ENCODE data around the gene RALGDS. TPM values are rescaled to one million over a fixed set of nuclear protein-coding genes. Genes with fewer than 3 reads are reported as not detected.
"Not testable (repeated sequence)": the region's sequence is repeated elsewhere in the genome, so short reads cannot be mapped to it uniquely, and the experiment has no call there.

The RALGDS gene
- 47.0 TPM for polyA plus RNA-seq (2013, experiment 1 of 4)
- polyA plus RNA-seq (2013, experiment 2 of 4), result 48.7 TPM
- 50.8 TPM for polyA plus RNA-seq (2013, experiment 3 of 4)
- 56.8 TPM for polyA plus RNA-seq (2013, experiment 4 of 4)

- H3K9me3 ChIP-seq (ENCODE audit: control insufficient read depth, low read length), result no peaks in the 10 kb centered on the region
- no peaks in the 10 kb centered on the region for H3K36me3 ChIP-seq (ENCODE audit: control insufficient read depth, insufficient read depth, low read length)
- 14% methylated on average over 53 of the region's 53 CpGs for WGBS, 2 experiments
- peak within 1 kb of the TSS; percentile 65 for H3K4me3 ChIP-seq (ENCODE audit: insufficient read depth, low read depth, low read length)
- no peak within 1 kb of the TSS for H3K27ac ChIP-seq (ENCODE audit: insufficient read depth, low read depth, low read length, poor library complexity, severe bottlenecking)
- H3K4me1 ChIP-seq (ENCODE audit: control insufficient read depth, insufficient read depth, low read length), result peaks cover 29% of the 10 kb centered on the region
- no peaks in the 10 kb centered on the region for H3K27me3 ChIP-seq (ENCODE audit: control insufficient read depth, insufficient read depth, low read length, poor library complexity, severe bottlenecking)
Measured at GRCh38 chr9:133121198-133121914, at the start of gene RALGDS. RALGDS (minus strand) TSS chr9:133121240; CDS start chr9:133121154, 86 bp downstream.

DNA sequence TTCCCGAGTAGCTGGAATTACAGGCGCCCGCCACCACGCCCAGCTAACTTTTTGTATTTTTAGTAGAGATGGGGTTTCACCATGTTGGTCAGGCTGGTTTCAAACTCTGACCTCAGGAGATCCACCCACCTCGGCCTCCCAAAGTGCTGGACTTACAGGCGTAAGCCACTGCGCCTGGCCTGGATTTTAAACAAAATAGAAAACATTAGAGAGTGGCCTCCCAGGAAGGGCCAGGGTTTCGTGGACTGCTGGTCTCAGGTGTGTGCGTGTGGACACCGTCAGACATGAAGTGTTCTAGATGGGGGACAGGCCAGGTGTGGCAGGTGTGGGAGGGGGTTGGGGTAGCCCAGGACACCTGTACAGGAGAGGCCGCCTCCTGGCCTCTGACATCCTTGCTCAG lies 49.7 kb upstream of the RALGDS start:
- H3K36me3 ChIP-seq (ENCODE audit: control insufficient read depth, insufficient read depth, low read length), result no peaks in the 10 kb centered on the region
- no peak overlapping the region for H3K27ac ChIP-seq (ENCODE audit: insufficient read depth, low read depth, low read length, poor library complexity, severe bottlenecking)
- WGBS, 2 experiments, result 94% methylated on average over 11 of the region's 11 CpGs
- H3K4me1 ChIP-seq (ENCODE audit: control insufficient read depth, insufficient read depth, low read length), result no peaks in the 10 kb centered on the region
- H3K4me3 ChIP-seq (ENCODE audit: insufficient read depth, low read depth, low read length), result no peak overlapping the region
- peaks cover 6% of the 10 kb centered on the region for H3K27me3 ChIP-seq (ENCODE audit: control insufficient read depth, insufficient read depth, low read length, poor library complexity, severe bottlenecking)
- no peaks in the 10 kb centered on the region for H3K9me3 ChIP-seq (ENCODE audit: control insufficient read depth, low read length)

GRCh38 chr9:133169687-133170086 lies 48.6 kb upstream of the RALGDS start:
- H3K27me3 ChIP-seq (ENCODE audit: control insufficient read depth, insufficient read depth, low read length, poor library complexity, severe bottlenecking); H3K27ac ChIP-seq (ENCODE audit: insufficient read depth, low read depth, low read length, poor library complexity, severe bottlenecking); H3K4me1 ChIP-seq (ENCODE audit: control insufficient read depth, insufficient read depth, low read length); H3K4me3 ChIP-seq (ENCODE audit: insufficient read depth, low read depth, low read length); H3K36me3 ChIP-seq (ENCODE audit: control insufficient read depth, insufficient read depth, low read length); H3K9me3 ChIP-seq (ENCODE audit: control insufficient read depth, low read length): not testable (repeated sequence)
- WGBS, 2 experiments, result 94% methylated on average over 12 of the region's 12 CpGs

DNA sequence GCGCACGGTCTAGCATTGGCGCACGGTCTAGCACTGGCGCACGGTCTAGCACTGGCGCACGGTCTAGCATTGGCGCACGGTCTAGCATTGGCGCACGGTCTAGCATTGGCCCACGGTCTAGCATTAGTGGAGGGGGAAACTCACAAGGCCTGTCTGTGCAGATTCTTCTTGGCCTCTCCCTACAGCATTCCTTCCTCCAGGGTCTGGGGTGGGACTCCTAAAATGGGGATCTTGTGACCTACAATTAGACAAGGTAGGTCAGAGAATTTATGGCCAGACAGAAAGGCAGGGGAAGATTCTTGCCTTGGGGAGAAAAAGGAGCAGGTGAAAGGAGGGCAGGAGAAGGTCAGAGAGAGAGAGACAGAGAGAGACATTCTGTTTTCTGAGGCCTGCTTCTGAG lies 48.1 kb upstream of the RALGDS start:
- 91 to 93% methylated on average over 13 of the region's 13 CpGs for WGBS, 2 experiments
- Histone ChIP-seq H3K36me3 (ENCODE audit: control insufficient read depth, insufficient read depth, low read length) (no peaks in the 10 kb centered on the region), H3K4me1 (ENCODE audit: control insufficient read depth, insufficient read depth, low read length) (no peaks in the 10 kb centered on the region), H3K9me3 (ENCODE audit: control insufficient read depth, low read length) (no peaks in the 10 kb centered on the region), H3K27me3 (ENCODE audit: control insufficient read depth, insufficient read depth, low read length, poor library complexity, severe bottlenecking) (peaks cover 6% of the 10 kb centered on the region), H3K27ac (ENCODE audit: insufficient read depth, low read depth, low read length, poor library complexity, severe bottlenecking) (no peak overlapping the region), H3K4me3 (ENCODE audit: insufficient read depth, low read depth, low read length) (no peak overlapping the region)

GRCh38 chr9:133168432-133168831 lies 47.4 kb upstream of the RALGDS start:
- Histone ChIP-seq H3K4me1 (ENCODE audit: control insufficient read depth, insufficient read depth, low read length) (peaks cover 2% of the 10 kb centered on the region), H3K9me3 (ENCODE audit: control insufficient read depth, low read length) (no peaks in the 10 kb centered on the region), H3K36me3 (ENCODE audit: control insufficient read depth, insufficient read depth, low read length) (no peaks in the 10 kb centered on the region), H3K4me3 (ENCODE audit: insufficient read depth, low read depth, low read length) (no peak overlapping the region), H3K27me3 (ENCODE audit: control insufficient read depth, insufficient read depth, low read length, poor library complexity, severe bottlenecking) (peaks cover 12% of the 10 kb centered on the region), H3K27ac (ENCODE audit: insufficient read depth, low read depth, low read length, poor library complexity, severe bottlenecking) (no peak overlapping the region)
- 60 to 63% methylated on average over 6 of the region's 6 CpGs for WGBS, 2 experiments

DNA sequence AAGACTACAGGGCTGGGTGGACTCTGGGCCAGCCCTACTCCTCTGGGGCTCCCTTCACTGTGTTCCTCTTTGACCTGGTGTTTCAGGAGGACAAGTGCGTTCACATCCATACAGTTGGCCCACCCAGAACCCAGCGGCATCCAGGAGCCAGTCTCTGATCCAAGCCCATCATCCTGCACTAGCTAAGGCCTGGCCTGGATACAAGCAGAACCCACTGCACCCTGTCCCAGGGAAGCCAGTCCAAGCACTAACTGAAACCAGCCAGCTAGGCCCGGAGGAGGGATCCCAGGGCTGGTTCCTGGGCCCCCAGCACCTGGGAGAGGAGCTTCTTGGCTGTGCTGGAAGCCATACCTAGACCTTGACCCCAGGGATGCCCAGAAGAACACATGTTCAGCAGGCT lies 46.7 kb upstream of the RALGDS start:
- Histone ChIP-seq H3K4me1 (ENCODE audit: control insufficient read depth, insufficient read depth, low read length) (peaks cover 5% of the 10 kb centered on the region), H3K9me3 (ENCODE audit: control insufficient read depth, low read length) (no peaks in the 10 kb centered on the region), H3K27ac (ENCODE audit: insufficient read depth, low read depth, low read length, poor library complexity, severe bottlenecking) (no peak overlapping the region), H3K4me3 (ENCODE audit: insufficient read depth, low read depth, low read length) (no peak overlapping the region), H3K27me3 (ENCODE audit: control insufficient read depth, insufficient read depth, low read length, poor library complexity, severe bottlenecking) (peaks cover 19% of the 10 kb centered on the region), H3K36me3 (ENCODE audit: control insufficient read depth, insufficient read depth, low read length) (no peaks in the 10 kb centered on the region)
- 90 to 94% methylated on average over 3 of the region's 3 CpGs for WGBS, 2 experiments

GRCh38 chr9:133167096-133167730 lies 46.2 kb upstream of the RALGDS start:
- WGBS, 2 experiments, result 82 to 84% methylated on average over 3 of the region's 3 CpGs
- peaks cover 25% of the 10 kb centered on the region for H3K27me3 ChIP-seq (ENCODE audit: control insufficient read depth, insufficient read depth, low read length, poor library complexity, severe bottlenecking)
- peaks cover 5% of the 10 kb centered on the region for H3K4me1 ChIP-seq (ENCODE audit: control insufficient read depth, insufficient read depth, low read length)
- no peaks in the 10 kb centered on the region for H3K36me3 ChIP-seq (ENCODE audit: control insufficient read depth, insufficient read depth, low read length)
- H3K9me3 ChIP-seq (ENCODE audit: control insufficient read depth, low read length), result no peaks in the 10 kb centered on the region
- no peak overlapping the region for H3K27ac ChIP-seq (ENCODE audit: insufficient read depth, low read depth, low read length, poor library complexity, severe bottlenecking)
- H3K4me3 ChIP-seq (ENCODE audit: insufficient read depth, low read depth, low read length), result no peak overlapping the region

- Histone ChIP-seq H3K4me1 (ENCODE audit: control insufficient read depth, insufficient read depth, low read length) (peaks cover 5% of the 10 kb centered on the region), H3K27ac (ENCODE audit: insufficient read depth, low read depth, low read length, poor library complexity, severe bottlenecking) (no peak overlapping the region), H3K9me3 (ENCODE audit: control insufficient read depth, low read length) (no peaks in the 10 kb centered on the region), H3K36me3 (ENCODE audit: control insufficient read depth, insufficient read depth, low read length) (no peaks in the 10 kb centered on the region), H3K4me3 (ENCODE audit: insufficient read depth, low read depth, low read length) (no peak overlapping the region), H3K27me3 (ENCODE audit: control insufficient read depth, insufficient read depth, low read length, poor library complexity, severe bottlenecking) (peaks cover 33% of the 10 kb centered on the region)
- 90 to 92% methylated on average over 17 of the region's 17 CpGs for WGBS, 2 experiments
Measured at GRCh38 chr9:133166392-133166791, 45.4 kb upstream of the RALGDS start.

DNA sequence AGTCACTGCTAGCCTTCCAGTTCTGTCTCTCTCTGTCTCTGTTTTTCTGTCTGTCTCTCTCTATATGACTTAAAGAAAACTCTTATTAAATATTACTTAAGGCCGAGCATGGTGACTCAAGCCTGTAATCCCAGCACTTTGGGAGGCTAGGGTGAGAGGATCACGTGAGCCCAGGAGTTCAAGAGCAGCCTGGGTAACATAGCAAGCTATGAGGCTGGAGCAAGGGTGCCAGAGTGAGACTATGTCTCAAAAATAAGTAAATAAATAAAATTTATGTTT lies 44.4 kb upstream of the RALGDS start:
- peaks cover 34% of the 10 kb centered on the region for H3K27me3 ChIP-seq (ENCODE audit: control insufficient read depth, insufficient read depth, low read length, poor library complexity, severe bottlenecking)
- no peaks in the 10 kb centered on the region for H3K9me3 ChIP-seq (ENCODE audit: control insufficient read depth, low read length)
- H3K27ac ChIP-seq (ENCODE audit: insufficient read depth, low read depth, low read length, poor library complexity, severe bottlenecking), result no peak overlapping the region
- no peak overlapping the region for H3K4me3 ChIP-seq (ENCODE audit: insufficient read depth, low read depth, low read length)
- WGBS, 2 experiments, result 90 to 96% methylated on average over 2 of the region's 2 CpGs
- H3K4me1 ChIP-seq (ENCODE audit: control insufficient read depth, insufficient read depth, low read length), result peaks cover 5% of the 10 kb centered on the region
- no peaks in the 10 kb centered on the region for H3K36me3 ChIP-seq (ENCODE audit: control insufficient read depth, insufficient read depth, low read length)

- H3K27ac ChIP-seq (ENCODE audit: insufficient read depth, low read depth, low read length, poor library complexity, severe bottlenecking), result no peak overlapping the region
- H3K4me1 ChIP-seq (ENCODE audit: control insufficient read depth, insufficient read depth, low read length), result peaks cover 5% of the 10 kb centered on the region
- peaks cover 34% of the 10 kb centered on the region for H3K27me3 ChIP-seq (ENCODE audit: control insufficient read depth, insufficient read depth, low read length, poor library complexity, severe bottlenecking)
- no peaks in the 10 kb centered on the region for H3K36me3 ChIP-seq (ENCODE audit: control insufficient read depth, insufficient read depth, low read length)
- H3K9me3 ChIP-seq (ENCODE audit: control insufficient read depth, low read length), result no peaks in the 10 kb centered on the region
- 83 to 84% methylated on average over 13 of the region's 13 CpGs for WGBS, 2 experiments
- peak overlapping the region; percentile 47 for H3K4me3 ChIP-seq (ENCODE audit: insufficient read depth, low read depth, low read length)
Measured at GRCh38 chr9:133164191-133164590, 43.2 kb upstream of the RALGDS start.

Measured in ectodermal cell (in vitro differentiated cells).